Measurements from ENCODE around the gene AK5.

The AK5 gene

DNA sequence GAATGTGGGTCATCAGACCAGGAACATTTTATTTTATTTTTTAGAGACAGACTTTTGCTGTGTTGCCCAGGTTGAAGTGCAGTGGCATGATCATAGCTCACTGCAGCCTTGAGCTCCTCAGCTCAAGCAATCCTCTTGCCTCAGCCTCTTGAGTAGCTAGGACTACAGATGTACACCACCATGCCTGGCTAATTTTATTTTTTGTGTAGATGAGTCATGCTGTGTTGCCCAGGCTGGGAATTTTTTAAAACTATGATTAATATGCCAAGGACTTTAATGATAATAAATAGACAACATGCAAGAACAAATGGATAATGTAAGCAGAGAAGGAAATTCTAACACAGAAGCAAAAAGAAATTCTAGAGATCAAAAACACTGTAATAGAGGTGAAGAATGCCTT, 142.4 kb downstream of the AK5 start:
- in situ Hi-C loops (cut with MboI; ENCODE audit: low pct_unique_long_range_greater_than_20kb, low sequenced_read_pairs, unreplicated experiment) = no loop called here
- no peak for DNase-seq (ENCODE audit: low spot score)
- TF ChIP-seq, protein P1, sequence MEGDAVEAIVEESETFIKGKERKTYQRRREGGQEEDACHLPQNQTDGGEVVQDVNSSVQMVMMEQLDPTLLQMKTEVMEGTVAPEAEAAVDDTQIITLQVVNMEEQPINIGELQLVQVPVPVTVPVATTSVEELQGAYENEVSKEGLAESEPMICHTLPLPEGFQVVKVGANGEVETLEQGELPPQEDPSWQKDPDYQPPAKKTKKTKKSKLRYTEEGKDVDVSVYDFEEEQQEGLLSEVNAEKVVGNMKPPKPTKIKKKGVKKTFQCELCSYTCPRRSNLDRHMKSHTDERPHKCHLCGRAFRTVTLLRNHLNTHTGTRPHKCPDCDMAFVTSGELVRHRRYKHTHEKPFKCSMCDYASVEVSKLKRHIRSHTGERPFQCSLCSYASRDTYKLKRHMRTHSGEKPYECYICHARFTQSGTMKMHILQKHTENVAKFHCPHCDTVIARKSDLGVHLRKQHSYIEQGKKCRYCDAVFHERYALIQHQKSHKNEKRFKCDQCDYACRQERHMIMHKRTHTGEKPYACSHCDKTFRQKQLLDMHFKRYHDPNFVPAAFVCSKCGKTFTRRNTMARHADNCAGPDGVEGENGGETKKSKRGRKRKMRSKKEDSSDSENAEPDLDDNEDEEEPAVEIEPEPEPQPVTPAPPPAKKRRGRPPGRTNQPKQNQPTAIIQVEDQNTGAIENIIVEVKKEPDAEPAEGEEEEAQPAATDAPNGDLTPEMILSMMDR (IDR thresholded peaks at IDR 0.05; ENCODE audit: extremely low read depth, insufficient read depth, missing control alignments) = no peak

DNA sequence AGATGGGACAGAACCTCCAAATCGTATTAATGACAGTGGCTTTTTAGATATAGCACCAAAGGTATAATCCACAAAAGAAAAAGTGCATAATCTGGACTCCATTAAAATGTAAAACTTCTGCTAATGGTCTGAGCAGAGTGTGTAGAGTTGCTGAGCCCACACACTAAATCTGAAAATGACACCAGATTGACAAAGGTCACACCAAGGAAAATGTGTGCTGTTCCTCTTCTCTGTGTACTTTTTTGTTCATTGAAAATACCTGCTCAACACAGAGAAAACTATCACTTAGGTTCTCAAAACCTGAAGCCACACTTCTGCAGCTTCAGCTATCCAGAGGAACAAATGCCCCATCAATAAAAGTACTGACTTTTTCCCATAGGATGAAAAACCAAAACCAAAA, 146.2 kb downstream of the AK5 start:
- in situ Hi-C loops (cut with MboI; ENCODE audit: low pct_unique_long_range_greater_than_20kb, low sequenced_read_pairs, unreplicated experiment) = no loop called here
- DNase-seq (ENCODE audit: low spot score) = no peak
- TF ChIP-seq, protein P1 (IDR thresholded peaks at IDR 0.05; ENCODE audit: extremely low read depth, insufficient read depth, missing control alignments) = no peak

DNA sequence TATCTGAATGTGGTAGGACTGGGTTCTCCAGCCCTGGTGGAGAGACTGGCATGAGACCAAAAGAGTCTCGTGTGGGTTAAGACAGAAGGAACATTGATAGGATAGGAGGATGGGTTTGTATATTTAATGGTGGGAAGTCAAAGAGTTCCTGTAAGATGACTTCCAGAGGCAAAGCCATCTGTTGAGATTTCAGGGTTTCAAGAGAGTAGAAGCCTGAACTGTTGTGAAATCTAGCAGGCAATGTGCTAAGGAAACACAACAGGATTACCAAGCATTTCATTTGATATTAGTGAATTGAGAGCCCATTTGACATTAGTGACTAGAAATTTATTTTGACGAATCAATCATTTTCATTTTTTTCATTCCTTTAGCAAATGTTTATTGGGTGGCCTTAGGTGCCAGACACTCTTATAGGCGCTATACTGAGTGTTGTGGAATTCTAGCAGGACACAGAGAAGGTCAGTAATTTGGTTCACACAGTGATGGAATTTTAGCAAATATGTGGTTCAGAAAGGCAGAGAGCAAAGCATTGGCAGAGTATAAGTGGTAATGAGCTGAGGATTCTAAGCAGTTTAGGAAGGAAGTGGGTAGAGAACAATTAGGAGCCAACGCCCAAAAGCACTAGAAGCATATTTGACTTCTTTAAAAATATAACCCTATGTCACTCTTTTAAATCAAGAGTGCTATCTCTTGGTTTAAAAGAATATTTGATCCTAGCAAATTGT, 149.3 kb downstream of the AK5 start:
- DNase-seq (ENCODE audit: low spot score) = no peak
- in situ Hi-C loops (cut with MboI; ENCODE audit: low pct_unique_long_range_greater_than_20kb, low sequenced_read_pairs, unreplicated experiment) = no loop called here
- TF ChIP-seq, protein P1 (IDR thresholded peaks at IDR 0.05; ENCODE audit: extremely low read depth, insufficient read depth, missing control alignments) = no peak

DNA sequence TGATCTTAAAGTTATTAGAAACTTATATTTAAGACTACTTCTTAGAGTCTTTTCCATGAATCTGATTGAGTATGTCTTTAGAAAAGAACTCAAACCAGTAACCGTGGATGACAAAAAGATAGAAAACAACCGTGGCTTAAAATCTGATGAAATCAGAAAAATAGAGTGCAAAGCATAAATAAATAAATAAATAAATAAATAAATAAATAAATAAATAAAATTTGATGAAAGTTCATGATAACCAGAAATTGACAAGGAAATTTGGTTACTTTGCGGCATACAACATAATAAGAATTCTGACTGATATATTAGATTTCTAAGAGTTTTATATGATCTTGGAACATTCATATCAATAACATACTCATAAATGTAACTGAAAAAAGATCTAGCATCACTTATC, 152.1 kb downstream of the AK5 start:
- no peak for DNase-seq (ENCODE audit: low spot score)
- in situ Hi-C loops (cut with MboI; ENCODE audit: low pct_unique_long_range_greater_than_20kb, low sequenced_read_pairs, unreplicated experiment) = no loop called here
- TF ChIP-seq, protein P1 (IDR thresholded peaks at IDR 0.05; ENCODE audit: extremely low read depth, insufficient read depth, missing control alignments) = no peak

DNA sequence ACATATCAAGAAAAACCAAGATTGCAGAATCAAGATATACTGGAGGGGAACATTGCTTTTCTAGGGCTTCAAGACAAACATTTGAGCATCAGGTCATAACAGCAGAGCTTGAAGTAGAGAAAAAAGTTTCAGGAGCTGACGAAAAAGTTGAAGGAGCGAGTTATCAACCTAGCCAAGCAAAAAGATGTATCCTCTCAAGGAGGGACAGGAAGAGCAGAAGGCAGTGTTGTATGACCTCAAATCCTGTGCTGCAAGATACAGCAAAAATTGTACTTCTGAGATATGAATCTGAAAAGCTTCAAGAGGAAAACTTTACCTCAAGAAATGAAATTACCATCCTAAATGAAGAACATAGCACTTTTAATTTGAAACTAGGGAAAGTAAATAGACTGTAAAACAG, 153.1 kb downstream of the AK5 start:
- TF ChIP-seq, protein P1 (IDR thresholded peaks at IDR 0.05; ENCODE audit: extremely low read depth, insufficient read depth, missing control alignments) = no peak
- no peak for DNase-seq (ENCODE audit: low spot score)
- in situ Hi-C loops (cut with MboI; ENCODE audit: low pct_unique_long_range_greater_than_20kb, low sequenced_read_pairs, unreplicated experiment) = no loop called here

DNA sequence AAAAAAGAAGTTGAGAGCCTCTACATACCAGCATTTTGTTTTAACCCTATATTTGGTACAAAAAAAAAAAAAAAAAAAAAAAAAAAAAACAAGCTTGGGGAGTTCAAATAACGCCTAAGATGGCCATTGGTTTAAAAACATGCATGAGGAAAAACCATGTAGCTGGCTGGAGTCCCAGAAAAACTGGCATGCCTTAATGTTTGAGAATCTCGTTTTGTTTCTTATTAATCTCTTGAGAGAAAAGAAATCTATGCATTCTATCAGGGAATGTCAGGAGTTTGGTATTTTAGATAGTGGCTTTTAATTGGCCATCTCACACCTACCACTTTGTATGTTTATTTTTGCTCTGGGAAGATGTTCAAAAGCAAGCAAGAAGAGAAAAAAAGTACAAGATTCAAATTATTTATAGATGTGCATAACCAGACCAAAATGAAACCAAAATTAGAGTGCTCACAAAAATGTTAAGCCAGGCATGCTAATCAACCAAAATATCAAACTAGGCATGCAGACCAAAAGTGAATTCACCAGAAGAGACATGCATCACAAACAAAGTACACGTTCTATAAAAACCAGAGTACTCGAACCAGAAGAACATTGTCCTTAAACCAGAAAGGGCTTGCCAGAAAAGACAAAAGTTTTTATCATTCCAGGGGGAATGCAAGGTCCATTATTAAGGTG, 156.6 kb downstream of the AK5 start:
- no peak for DNase-seq (ENCODE audit: low spot score)
- in situ Hi-C loops (cut with MboI; ENCODE audit: low pct_unique_long_range_greater_than_20kb, low sequenced_read_pairs, unreplicated experiment) = no loop called here
- TF ChIP-seq, protein P1 (IDR thresholded peaks at IDR 0.05; ENCODE audit: extremely low read depth, insufficient read depth, missing control alignments) = no peak
